Nephron progenitor cell (in vitro differentiated cells): ENCODE data around the gene HDAC9.

Source experiments
- DNase-seq: peaks from one replicate; pipeline ENCODE4 v3.0.0; 2021
- H3K27ac Mint-ChIP-seq: 2 replicates; pipeline ENCODE4 v1.8.0; 2021; ENCODE audit warnings: mild to moderate bottlenecking, moderate library complexity, mixed read lengths
- H3K27me3 Mint-ChIP-seq: 2 replicates; pipeline ENCODE4 v1.8.0; 2021; ENCODE audit warnings: mild to moderate bottlenecking, low read depth, mixed read lengths; ENCODE audit not compliant: poor library complexity
- H3K36me3 Mint-ChIP-seq: 2 replicates; pipeline ENCODE4 v1.8.0; 2021; ENCODE audit warnings: low read depth, mixed read lengths
- H3K4me1 Mint-ChIP-seq: 2 replicates; pipeline ENCODE4 v1.8.0; 2021; ENCODE audit warnings: mixed read lengths
- H3K4me3 Mint-ChIP-seq: 2 replicates; pipeline ENCODE4 v1.8.0; 2021; ENCODE audit warnings: mild to moderate bottlenecking, moderate library complexity, mixed read lengths
- H3K9me3 Mint-ChIP-seq: 2 replicates; pipeline ENCODE4 v1.8.0; 2021; ENCODE audit warnings: mild to moderate bottlenecking, moderate library complexity, mixed read lengths
- CTCF ChIP-seq: fragments of 200-600 bp; sonication (generic); IDR thresholded peaks from 2 replicates; pipeline ENCODE4 v1.5.0; 2021; ENCODE audit warnings: antibody characterized with exemption

The HDAC9 gene

GRCh38 chr7:18559756-18560155, 64.2 kb downstream of the HDAC9 start:
- Mint-ChIP-seq H3K9me3 (no peaks in the 10 kb centered on the region), H3K27ac (no peak overlapping the region), H3K27me3 (no peaks in the 10 kb centered on the region), H3K36me3 (no peaks in the 10 kb centered on the region), H3K4me3 (no peak overlapping the region), H3K4me1 (no peaks in the 10 kb centered on the region)
- no peak for DNase-seq
- TF ChIP-seq CTCF: no peak

- Mint-ChIP-seq H3K4me3 (no peak overlapping the region), H3K9me3 (no peaks in the 10 kb centered on the region), H3K27ac (no peak overlapping the region), H3K27me3 (no peaks in the 10 kb centered on the region), H3K4me1 (no peaks in the 10 kb centered on the region), H3K36me3 (no peaks in the 10 kb centered on the region)
- no peak for TF ChIP-seq CTCF
- no peak for DNase-seq
Measured at GRCh38 chr7:18564779-18565178, 69.2 kb downstream of the HDAC9 start.

GRCh38 chr7:18565337-18565736, 69.8 kb downstream of the HDAC9 start:
- Mint-ChIP-seq H3K9me3 (no peaks in the 10 kb centered on the region), H3K36me3 (no peaks in the 10 kb centered on the region), H3K27me3 (no peaks in the 10 kb centered on the region), H3K4me1 (no peaks in the 10 kb centered on the region), H3K27ac (no peak overlapping the region), H3K4me3 (no peak overlapping the region)
- TF ChIP-seq CTCF: no peak
- no peak for DNase-seq

GRCh38 chr7:18566205-18566604, 70.7 kb downstream of the HDAC9 start:
- TF ChIP-seq CTCF: no peak

GRCh38 chr7:18566829-18567228, 71.3 kb downstream of the HDAC9 start:
- no peaks in the 10 kb centered on the region for H3K36me3 Mint-ChIP-seq
- no peaks in the 10 kb centered on the region for H3K4me1 Mint-ChIP-seq
- no peak for DNase-seq
- H3K27me3 Mint-ChIP-seq: no peaks in the 10 kb centered on the region
- no peak for TF ChIP-seq CTCF
- H3K4me3 Mint-ChIP-seq: no peak overlapping the region
- no peaks in the 10 kb centered on the region for H3K9me3 Mint-ChIP-seq
- H3K27ac Mint-ChIP-seq: no peak overlapping the region

More at GRCh38 chr7:18566205-18566604, 70.7 kb downstream of the HDAC9 start:
- H3K9me3 Mint-ChIP-seq: no peaks in the 10 kb centered on the region
- DNase-seq: no peak
- H3K27ac Mint-ChIP-seq: no peak overlapping the region
- H3K27me3 Mint-ChIP-seq: no peaks in the 10 kb centered on the region
- H3K4me1 Mint-ChIP-seq: no peaks in the 10 kb centered on the region
- H3K4me3 Mint-ChIP-seq: no peak overlapping the region
- no peaks in the 10 kb centered on the region for H3K36me3 Mint-ChIP-seq

GRCh38 chr7:18570441-18570840, 74.9 kb downstream of the HDAC9 start:
- Mint-ChIP-seq H3K27ac (no peak overlapping the region), H3K4me1 (peaks cover 4% of the 10 kb centered on the region), H3K36me3 (no peaks in the 10 kb centered on the region), H3K9me3 (no peaks in the 10 kb centered on the region), H3K27me3 (no peaks in the 10 kb centered on the region), H3K4me3 (no peak overlapping the region)
- DNase-seq: no peak
- TF ChIP-seq CTCF: no peak
